GM12865 (cell line): ENCODE data around the gene NMB.

Source experiments
- DNase-seq: peaks from one replicate; pipeline ENCODE4 v3.0.0; 2010; ENCODE audit warnings: low read depth
- H3K4me3 ChIP-seq: 2 replicates; pipeline ENCODE4 v1.5.1; 2011; ENCODE audit warnings: mild to moderate bottlenecking, low read depth, low read length, control low read depth
- CTCF ChIP-seq: IDR thresholded peaks from 2 replicates; pipeline ENCODE4 v1.5.1; 2011; ENCODE audit warnings: low read length, control low read depth, low read depth, inconsistent platforms; ENCODE audit not compliant: insufficient read depth; ENCODE audit errors: missing control alignments

NMB gene

GRCh38 chr15:84634228-84634837 lies 23.7 kb downstream of the NMB start:
- no peak for TF ChIP-seq CTCF
- no peak for DNase-seq
- H3K4me3 ChIP-seq, result peak overlapping the region; percentile 54

GRCh38 chr15:84633311-84634227 lies 24.4 kb downstream of the NMB start:
- TF ChIP-seq CTCF, result no peak
- H3K4me3 ChIP-seq, result peak overlapping the region; percentile 54
- DNase-seq, result peak; percentile 73

GRCh38 chr15:84631706-84632272 lies 26.2 kb downstream of the NMB start:
- TF ChIP-seq CTCF, result no peak
- DNase-seq, result no peak
- peak overlapping the region; percentile 61 for H3K4me3 ChIP-seq

- no peak overlapping the region for H3K4me3 ChIP-seq
- TF ChIP-seq CTCF, result no peak
- DNase-seq, result no peak
These were observed 29.0 kb downstream of the NMB start for GRCh38 chr15:84629033-84629432.

- DNase-seq, result no peak
- TF ChIP-seq CTCF, result no peak
- no peak overlapping the region for H3K4me3 ChIP-seq
These were observed 32.9 kb downstream of the NMB start for GRCh38 chr15:84625123-84625522.

GRCh38 chr15:84624359-84624758 lies 33.6 kb downstream of the NMB start:
- no peak overlapping the region for H3K4me3 ChIP-seq
- DNase-seq, result no peak
- TF ChIP-seq CTCF, result no peak
